SK-N-SH (cell line): ENCODE data around the gene MYLK. TPM values are rescaled to one million over a fixed set of nuclear protein-coding genes. Genes with fewer than 3 reads are reported as not detected.

Source experiments
- CTCF ChIA-PET: fragments of 300-600, 350-600 bp; formaldehyde crosslinking; extraction: SDS; loops from one replicate; lab custom pipeline; 2021; lab: Yijun Ruan, JAX
- POLR2A ChIA-PET: fragments of 350-600 bp; sonication (Branson Sonifier 250); formaldehyde crosslinking; extraction: SDS; loops from one replicate; lab custom pipeline; 2020; ENCODE audit warnings: antibody characterized with exemption, inconsistent platforms; lab: Yijun Ruan, JAX
- DNase-seq: peaks from one replicate; pipeline ENCODE4 v3.0.0; 2012
- H2AFZ ChIP-seq: fragments of 200-600 bp; sonication (generic); 2 replicates; pipeline ENCODE4 v1.8.1; 2016; ENCODE audit warnings: antibody characterized with exemption, mild to moderate bottlenecking, low read depth
- H3F3A ChIP-seq: fragments of 200-600 bp; sonication (generic); replicated peaks from 2 replicates; pipeline ENCODE3; 2016; ENCODE audit warnings: antibody characterized with exemption, mild to moderate bottlenecking; ENCODE audit not compliant: insufficient read depth
- H3K27ac ChIP-seq, 2 experiments: fragments of 200-500 bp in 1 of 2; fragments of 200-600 bp in 1 of 2; sonication (Bioruptor generic) in 1 of 2; sonication (generic), shearing (Covaris generic) in 1 of 2; 2 replicates each; pipeline versions ENCODE4 v1.5.1 to v1.6.1; 2014 to 2016; ENCODE audit warnings: low read depth in 2 of 2, inconsistent platforms in 1 of 2, low read length in 1 of 2, mild to moderate bottlenecking in 1 of 2, mixed read lengths in 1 of 2
- H3K27me3 ChIP-seq: fragments of 200-600 bp; sonication (generic), shearing (Covaris generic); 2 replicates; pipeline ENCODE4 v1.6.1; 2016; ENCODE audit warnings: mixed run types; ENCODE audit not compliant: insufficient read depth
- H3K36me3 ChIP-seq, 2 experiments: fragments of 200-500 bp in 1 of 2; fragments of 200-600 bp in 1 of 2; sonication (Bioruptor generic) in 1 of 2; sonication (generic) in 1 of 2; replicated peaks in 1 of 2; 2 replicates each; pipeline versions ENCODE3 to v1.5.1; 2014 to 2016; ENCODE audit warnings: low read length in 1 of 2, mild to moderate bottlenecking in 1 of 2; ENCODE audit not compliant: insufficient read depth in 2 of 2, control insufficient read depth in 1 of 2
- H3K4me1 ChIP-seq, 2 experiments: fragments of 200-500 bp in 1 of 2; fragments of 200-600 bp in 1 of 2; sonication (Bioruptor generic) in 1 of 2; sonication (generic), shearing (Covaris generic) in 1 of 2; 2 replicates each; pipeline versions ENCODE4 v1.5.1 to v1.6.1; 2014 to 2016; ENCODE audit warnings: low read depth in 1 of 2, low read length in 1 of 2, mixed run types in 1 of 2; ENCODE audit not compliant: insufficient read depth in 2 of 2, control insufficient read depth in 1 of 2
- H3K4me2 ChIP-seq: fragments of 200-600 bp; sonication (generic), shearing (Covaris generic); 2 replicates; pipeline ENCODE4 v1.6.1; 2017; ENCODE audit warnings: mixed run types
- H3K4me3 ChIP-seq, 2 experiments: fragments of 200-500 bp in 1 of 2; fragments of 200-600 bp in 1 of 2; sonication (Bioruptor generic) in 1 of 2; sonication (generic), shearing (Covaris generic) in 1 of 2; 2 replicates each; pipeline versions ENCODE4 v1.5.1 to v1.8.1; 2014 to 2016; ENCODE audit warnings: low read depth in 2 of 2, inconsistent platforms in 1 of 2, low read length in 1 of 2, mild to moderate bottlenecking in 1 of 2, mixed read lengths in 1 of 2, moderate library complexity in 1 of 2
- H3K79me2 ChIP-seq: fragments of 200-600 bp; sonication (generic); 2 replicates; pipeline ENCODE4 v1.8.1; 2017; ENCODE audit warnings: mild to moderate bottlenecking; ENCODE audit not compliant: insufficient read depth
- H3K9ac ChIP-seq: fragments of 200-600 bp; sonication (generic); 2 replicates; pipeline ENCODE4 v1.6.1; 2017; ENCODE audit warnings: mixed run types
- H3K9me2 ChIP-seq: fragments of 200-600 bp; sonication (generic); 2 replicates; pipeline ENCODE4 v1.6.1; 2017; ENCODE audit warnings: mixed run types
- H3K9me3 ChIP-seq: fragments of 200-600 bp; sonication (generic); 2 replicates; pipeline ENCODE4 v1.6.1; 2017; ENCODE audit warnings: mixed run types, mild to moderate bottlenecking, moderate library complexity
- H4K20me1 ChIP-seq: fragments of 200-600 bp; sonication (generic); 2 replicates; pipeline ENCODE4 v1.6.1; 2017; ENCODE audit warnings: mild to moderate bottlenecking, mixed run types; ENCODE audit not compliant: insufficient read depth
- ELF1 ChIP-seq: IDR thresholded peaks from 2 replicates; pipeline ENCODE4 v1.4.0; 2012
- FOSL2 ChIP-seq: IDR thresholded peaks from 2 replicates; pipeline ENCODE4 v1.4.0; 2012; ENCODE audit warnings: low read depth, mild to moderate bottlenecking, moderate library complexity, borderline replicate concordance
- FOXM1 ChIP-seq: IDR thresholded peaks from 2 replicates; pipeline ENCODE4 v1.4.0; 2012; ENCODE audit warnings: low read depth, mild to moderate bottlenecking
- JUND ChIP-seq: IDR thresholded peaks from 2 replicates; pipeline ENCODE4 v1.4.0; 2012
- MAX ChIP-seq: IDR thresholded peaks from 2 replicates; pipeline ENCODE4 v1.4.0; 2012; ENCODE audit warnings: low read depth
- PBX3 ChIP-seq: IDR thresholded peaks from 2 replicates; pipeline ENCODE4; 2012
- POLR2AphosphoS5 ChIP-seq: IDR thresholded peaks from 2 replicates; pipeline ENCODE4 v1.6.1; 2012; ENCODE audit warnings: low read depth, low read length
- RAD21 ChIP-seq: IDR thresholded peaks from 2 replicates; pipeline ENCODE4 v1.6.1; 2012; ENCODE audit warnings: mild to moderate bottlenecking, low read length
- RCOR1 ChIP-seq: fragments of 150-350 bp; IDR thresholded peaks from 2 replicates; pipeline ENCODE4 v1.6.1; 2017; ENCODE audit warnings: antibody characterized with exemption, low read length
- TAF1 ChIP-seq: IDR thresholded peaks from 2 replicates; pipeline ENCODE4 v1.6.1; 2012; ENCODE audit warnings: low read depth, mild to moderate bottlenecking, low read length, moderate library complexity, borderline replicate concordance
- TCF12 ChIP-seq: IDR thresholded peaks from 2 replicates; pipeline ENCODE4 v1.4.0; 2012
- WGBS: methylation state at CpG from one replicate; pipeline ENCODE4 v1.1.6; 2017; ENCODE audit warnings: low lambda C conversion rate; 5-methylcytosine and 5-hydroxymethylcytosine counted together
- polyA plus RNA-seq, 3 experiments: library from polyadenylated mRNA; depleted of rRNA; stranded (reverse); fragments of >200 nt; gene quantifications; 2 replicates each; pipeline ENCODE4 v1.2.3, GENCODE V29; 2012
- TF ChIP-seq, protein P1 (sequence below): fragments of 200-600 bp; sonication (generic); IDR thresholded peaks from 2 replicates; pipeline ENCODE4 v1.6.1; 2017; ENCODE audit warnings: antibody characterized with exemption, mild to moderate bottlenecking, moderate library complexity

MYLK gene
- polyA plus RNA-seq, 1 of the 3 experiments (the other 2 are of a cell fraction): 272 TPM

GRCh38 chr3:123641505-123641904 is 242.6 kb downstream of the MYLK start:
- no peak overlapping the region for H3K9ac ChIP-seq
- no peaks in the 10 kb centered on the region for H3K9me3 ChIP-seq
- no peak overlapping the region for H3K27ac ChIP-seq
- TF ChIP-seq TAF1 (no peak), POLR2AphosphoS5 (no peak), FOSL2 (no peak), TCF12 (no peak), JUND (no peak)
- ChIA-PET CTCF (interaction anchor here (0.7 to 5.1 kb wide), 15 partner anchors 8 to 92 kb away, joined by 3 to 53 read pairs (median 3); no protein-coding TSS in a partner anchor), POLR2A (no interaction called here)
- H3K4me3 ChIP-seq: no peak overlapping the region
- no peaks in the 10 kb centered on the region for H3K79me2 ChIP-seq
- H4K20me1 ChIP-seq: no peaks in the 10 kb centered on the region
- H3K4me1 ChIP-seq: peaks cover 0 to 7% of the 10 kb centered on the region in 2 experiments; a peak in 1 of 4 replicates
- H2AFZ ChIP-seq: no peak overlapping the region
- no peak overlapping the region for H3K4me2 ChIP-seq
- H3K36me3 ChIP-seq: peaks cover 59 to 77% of the 10 kb centered on the region in 2 experiments
- peaks cover 4% of the 10 kb centered on the region for H3F3A ChIP-seq
- WGBS: 91% methylated on average over 4 of the region's 4 CpGs
- no peaks in the 10 kb centered on the region for H3K27me3 ChIP-seq
- DNase-seq: no peak
- no peaks in the 10 kb centered on the region for H3K9me2 ChIP-seq

GRCh38 chr3:123640740-123641462 is 243.2 kb downstream of the MYLK start:
- Histone ChIP-seq H3K9me2 (no peaks in the 10 kb centered on the region), H3K79me2 (no peaks in the 10 kb centered on the region), H3K4me1 (peaks cover 0 to 7% of the 10 kb centered on the region in 2 experiments; a peak in 1 of 4 replicates), H3K27ac (no peak overlapping the region), H3K27me3 (no peaks in the 10 kb centered on the region), H3K9me3 (no peaks in the 10 kb centered on the region), H4K20me1 (no peaks in the 10 kb centered on the region), H3F3A (peaks cover 4% of the 10 kb centered on the region), H3K36me3 (peaks cover 53 to 82% of the 10 kb centered on the region in 2 experiments), H3K9ac (no peak overlapping the region), H2AFZ (no peak overlapping the region), H3K4me2 (no peak overlapping the region), H3K4me3 (no peak overlapping the region)
- 86% methylated on average over 3 of the region's 4 CpGs for WGBS
- ChIA-PET CTCF (interaction anchor here (1.7 to 5.1 kb wide), 5 partner anchors 8 to 82 kb away, joined by 8 to 53 read pairs (median 26); no protein-coding TSS in a partner anchor), POLR2A (no interaction called here)
- no peak for DNase-seq
- no peak for TF ChIP-seq RCOR1
- no peak for TF ChIP-seq RAD21
- TF ChIP-seq FOXM1: no peak
- TF ChIP-seq, protein P1, sequence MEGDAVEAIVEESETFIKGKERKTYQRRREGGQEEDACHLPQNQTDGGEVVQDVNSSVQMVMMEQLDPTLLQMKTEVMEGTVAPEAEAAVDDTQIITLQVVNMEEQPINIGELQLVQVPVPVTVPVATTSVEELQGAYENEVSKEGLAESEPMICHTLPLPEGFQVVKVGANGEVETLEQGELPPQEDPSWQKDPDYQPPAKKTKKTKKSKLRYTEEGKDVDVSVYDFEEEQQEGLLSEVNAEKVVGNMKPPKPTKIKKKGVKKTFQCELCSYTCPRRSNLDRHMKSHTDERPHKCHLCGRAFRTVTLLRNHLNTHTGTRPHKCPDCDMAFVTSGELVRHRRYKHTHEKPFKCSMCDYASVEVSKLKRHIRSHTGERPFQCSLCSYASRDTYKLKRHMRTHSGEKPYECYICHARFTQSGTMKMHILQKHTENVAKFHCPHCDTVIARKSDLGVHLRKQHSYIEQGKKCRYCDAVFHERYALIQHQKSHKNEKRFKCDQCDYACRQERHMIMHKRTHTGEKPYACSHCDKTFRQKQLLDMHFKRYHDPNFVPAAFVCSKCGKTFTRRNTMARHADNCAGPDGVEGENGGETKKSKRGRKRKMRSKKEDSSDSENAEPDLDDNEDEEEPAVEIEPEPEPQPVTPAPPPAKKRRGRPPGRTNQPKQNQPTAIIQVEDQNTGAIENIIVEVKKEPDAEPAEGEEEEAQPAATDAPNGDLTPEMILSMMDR: no peak
- no peak for TF ChIP-seq PBX3
- TF ChIP-seq ELF1: no peak
- TF ChIP-seq POLR2AphosphoS5: no peak
- TF ChIP-seq MAX: no peak
